H9 (cell line): ENCODE measurements around the gene UBFD1. TPM values are rescaled to one million over a fixed set of nuclear protein-coding genes. Genes with fewer than 3 reads are reported as not detected.

Experiments used
- DNase-seq: peaks from one replicate; pipeline ENCODE4 v3.0.0-alpha.2; 2017
- H2AFZ ChIP-seq: one replicate; pipeline ENCODE4 v1.6.1; 2013; ENCODE audit warnings: mild to moderate bottlenecking, low read length, control low read depth, moderate library complexity
- H2AK5ac ChIP-seq: 2 replicates; pipeline ENCODE4 v1.6.1; 2013; ENCODE audit warnings: low read length, control low read depth, mixed read lengths; ENCODE audit not compliant: insufficient read length
- H2BK120ac ChIP-seq: one replicate; pipeline ENCODE4 v1.6.1; 2013; ENCODE audit warnings: low read depth, mild to moderate bottlenecking, low read length, control low read depth, inconsistent platforms; ENCODE audit not compliant: poor library complexity, severe bottlenecking
- H2BK12ac ChIP-seq: 2 replicates; pipeline ENCODE4 v1.6.1; 2013; ENCODE audit warnings: low read length, control low read depth, mixed read lengths, low read depth; ENCODE audit not compliant: insufficient read length
- H2BK15ac ChIP-seq: 2 replicates; pipeline ENCODE4 v1.6.1; 2013; ENCODE audit warnings: low read depth, low read length, control low read depth
- H2BK20ac ChIP-seq: one replicate; pipeline ENCODE4 v1.6.1; 2013; ENCODE audit warnings: low read depth, mild to moderate bottlenecking, low read length, control low read depth, inconsistent platforms; ENCODE audit not compliant: poor library complexity, severe bottlenecking
- H2BK5ac ChIP-seq: 2 replicates; pipeline ENCODE4 v1.6.1; 2013; ENCODE audit warnings: low read length, control low read depth, mixed read lengths; ENCODE audit not compliant: insufficient read length
- H3K14ac ChIP-seq: 2 replicates; pipeline ENCODE4 v1.6.1; 2013; ENCODE audit warnings: low read length, control low read depth; ENCODE audit not compliant: insufficient read depth
- H3K18ac ChIP-seq: 2 replicates; pipeline ENCODE4 v1.6.1; 2013; ENCODE audit warnings: low read depth, mild to moderate bottlenecking, mixed read lengths, low read length, control low read depth; ENCODE audit not compliant: insufficient read length
- H3K23ac ChIP-seq: 2 replicates; pipeline ENCODE4 v1.6.1; 2013; ENCODE audit warnings: low read length, control low read depth, mixed read lengths, low read depth; ENCODE audit not compliant: insufficient read length
- H3K23me2 ChIP-seq: 2 replicates; pipeline ENCODE4 v1.6.1; 2013; ENCODE audit warnings: low read depth, mild to moderate bottlenecking, mixed read lengths, low read length, control low read depth; ENCODE audit not compliant: insufficient read length, poor library complexity, severe bottlenecking
- H3K27ac ChIP-seq: 2 replicates; pipeline ENCODE4 v1.5.1; 2013; ENCODE audit warnings: low read length, control low read depth, mixed read lengths, low read depth; ENCODE audit not compliant: insufficient read length
- H3K27me3 ChIP-seq: 2 replicates; pipeline ENCODE4 v1.6.1; 2013; ENCODE audit warnings: low read length, control low read depth, inconsistent platforms; ENCODE audit not compliant: insufficient read depth
- H3K4ac ChIP-seq: 2 replicates; pipeline ENCODE4 v1.6.1; 2013; ENCODE audit warnings: low read depth, mild to moderate bottlenecking, control low read depth, inconsistent platforms, low read length, moderate library complexity
- H3K4me1 ChIP-seq: 2 replicates; pipeline ENCODE4 v1.6.1; 2013; ENCODE audit warnings: low read length, control low read depth, inconsistent platforms; ENCODE audit not compliant: insufficient read depth
- H3K4me2 ChIP-seq: 2 replicates; pipeline ENCODE4 v1.6.1; 2013; ENCODE audit warnings: low read length, control low read depth, mixed read lengths; ENCODE audit not compliant: insufficient read length, insufficient read depth
- H3K56ac ChIP-seq: 2 replicates; pipeline ENCODE4 v1.6.1; 2013; ENCODE audit warnings: low read depth, mild to moderate bottlenecking, mixed read lengths, low read length, control low read depth; ENCODE audit not compliant: insufficient read length
- H3K79me1 ChIP-seq: 2 replicates; pipeline ENCODE4 v1.6.1; 2013; ENCODE audit warnings: low read depth, mild to moderate bottlenecking, moderate library complexity, low read length, control low read depth, inconsistent platforms; ENCODE audit not compliant: insufficient read depth, poor library complexity, severe bottlenecking
- H3K79me2 ChIP-seq: 2 replicates; pipeline ENCODE4 v1.6.1; 2013; ENCODE audit warnings: low read length, control low read depth, inconsistent platforms; ENCODE audit not compliant: insufficient read depth
- H3K9ac ChIP-seq: 2 replicates; pipeline ENCODE4 v1.6.1; 2013; ENCODE audit warnings: low read length, control low read depth, mixed read lengths; ENCODE audit not compliant: insufficient read length; ENCODE audit errors: extremely low read depth
- H3K9me3 ChIP-seq: one replicate; pipeline ENCODE4 v1.6.1; 2013; ENCODE audit warnings: low read depth, low read length, inconsistent platforms; ENCODE audit not compliant: control insufficient read depth
- H3T11ph ChIP-seq: one replicate; pipeline ENCODE4 v1.6.1; 2013; ENCODE audit warnings: mild to moderate bottlenecking, low read length, control low read depth, inconsistent platforms
- H4K20me1 ChIP-seq: one replicate; pipeline ENCODE4 v1.6.1; 2013; ENCODE audit not compliant: control insufficient read depth, insufficient read length, insufficient read depth
- H4K5ac ChIP-seq: 2 replicates; pipeline ENCODE4 v1.6.1; 2013; ENCODE audit warnings: low read depth, mild to moderate bottlenecking, mixed read lengths, low read length, control low read depth; ENCODE audit not compliant: insufficient read length
- H4K8ac ChIP-seq: replicated peaks from 2 replicates; pipeline ENCODE4 v1.6.1; 2013; ENCODE audit warnings: low read length, control low read depth, mixed read lengths, low read depth; ENCODE audit not compliant: insufficient read length
- H4K91ac ChIP-seq: 2 replicates; pipeline ENCODE4 v1.6.1; 2013; ENCODE audit warnings: low read depth, mild to moderate bottlenecking, moderate library complexity, mixed read lengths, low read length, control low read depth; ENCODE audit not compliant: insufficient read length
- H3K27ac Mint-ChIP-seq, 3 experiments: 2 replicates in 2 of 3; 3 replicates in 1 of 3; pipeline ENCODE4 v1.8.0; 2020 to 2021; ENCODE audit warnings: mixed read lengths in 3 of 3, mild to moderate bottlenecking in 1 of 3, moderate library complexity in 1 of 3
- H3K27me3 Mint-ChIP-seq: 2 replicates; pipeline ENCODE4 v1.8.0; 2021; ENCODE audit warnings: low read depth, mild to moderate bottlenecking, moderate library complexity, mixed read lengths
- H3K36me3 Mint-ChIP-seq, 3 experiments: 2 replicates in 2 of 3; 3 replicates in 1 of 3; pipeline ENCODE4 v1.8.0; 2020 to 2021; ENCODE audit warnings: low read depth in 3 of 3, mixed read lengths in 3 of 3; ENCODE audit not compliant: insufficient read depth in 1 of 3
- H3K4me1 Mint-ChIP-seq, 2 experiments: 2 replicates each; pipeline ENCODE4 v1.8.0; 2020; ENCODE audit warnings: mixed read lengths in 2 of 2
- H3K4me3 Mint-ChIP-seq, 2 experiments: 2 replicates in 1 of 2; 3 replicates in 1 of 2; pipeline ENCODE4 v1.8.0; 2020 to 2021; ENCODE audit warnings: mild to moderate bottlenecking in 2 of 2, mixed read lengths in 2 of 2, moderate library complexity in 1 of 2
- H3K9me3 Mint-ChIP-seq, 2 experiments: 2 replicates in 1 of 2; 3 replicates in 1 of 2; pipeline ENCODE4 v1.8.0; 2020; ENCODE audit warnings: mild to moderate bottlenecking in 2 of 2, mixed read lengths in 2 of 2, moderate library complexity in 1 of 2
- WGBS: extraction: QIAGEN DNeasy Blood & Tissue Kit; methylation state at CpG from one replicate; pipeline ENCODE4 v1.1.7; 2013; ENCODE audit warnings: missing lambda C conversion rate, low lambda C conversion rate, mixed read lengths; ENCODE audit not compliant: insufficient read length; ENCODE audit errors: extremely low coverage; 5-methylcytosine and 5-hydroxymethylcytosine counted together
- long read RNA-seq: library from polyadenylated mRNA; unstranded; transcript quantifications from one replicate; pipeline ENCODE4 v2.0.0, GENCODE V29; 2020
- total RNA-seq: library from RNA; stranded (reverse); gene quantifications from 2 replicates; pipeline ENCODE4 v1.2.1, GENCODE V29; 2021
- TF ChIP-seq, protein P1 (sequence below): fragments of 200-600 bp; sonication (generic); conservative IDR thresholded peaks from 3 replicates; pipeline ENCODE4 v1.8.0; 2021; ENCODE audit warnings: antibody characterized with exemption, mild to moderate bottlenecking

The UBFD1 gene, protein sequence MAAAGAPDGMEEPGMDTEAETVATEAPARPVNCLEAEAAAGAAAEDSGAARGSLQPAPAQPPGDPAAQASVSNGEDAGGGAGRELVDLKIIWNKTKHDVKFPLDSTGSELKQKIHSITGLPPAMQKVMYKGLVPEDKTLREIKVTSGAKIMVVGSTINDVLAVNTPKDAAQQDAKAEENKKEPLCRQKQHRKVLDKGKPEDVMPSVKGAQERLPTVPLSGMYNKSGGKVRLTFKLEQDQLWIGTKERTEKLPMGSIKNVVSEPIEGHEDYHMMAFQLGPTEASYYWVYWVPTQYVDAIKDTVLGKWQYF
- total RNA-seq: 107 and 112 TPM in 2 replicates
- long read RNA-seq, partial matches to known transcripts: 4 of 57 reads
- long read RNA-seq, other reads (novel, unspliced or antisense): 53 of 57 reads

DNA sequence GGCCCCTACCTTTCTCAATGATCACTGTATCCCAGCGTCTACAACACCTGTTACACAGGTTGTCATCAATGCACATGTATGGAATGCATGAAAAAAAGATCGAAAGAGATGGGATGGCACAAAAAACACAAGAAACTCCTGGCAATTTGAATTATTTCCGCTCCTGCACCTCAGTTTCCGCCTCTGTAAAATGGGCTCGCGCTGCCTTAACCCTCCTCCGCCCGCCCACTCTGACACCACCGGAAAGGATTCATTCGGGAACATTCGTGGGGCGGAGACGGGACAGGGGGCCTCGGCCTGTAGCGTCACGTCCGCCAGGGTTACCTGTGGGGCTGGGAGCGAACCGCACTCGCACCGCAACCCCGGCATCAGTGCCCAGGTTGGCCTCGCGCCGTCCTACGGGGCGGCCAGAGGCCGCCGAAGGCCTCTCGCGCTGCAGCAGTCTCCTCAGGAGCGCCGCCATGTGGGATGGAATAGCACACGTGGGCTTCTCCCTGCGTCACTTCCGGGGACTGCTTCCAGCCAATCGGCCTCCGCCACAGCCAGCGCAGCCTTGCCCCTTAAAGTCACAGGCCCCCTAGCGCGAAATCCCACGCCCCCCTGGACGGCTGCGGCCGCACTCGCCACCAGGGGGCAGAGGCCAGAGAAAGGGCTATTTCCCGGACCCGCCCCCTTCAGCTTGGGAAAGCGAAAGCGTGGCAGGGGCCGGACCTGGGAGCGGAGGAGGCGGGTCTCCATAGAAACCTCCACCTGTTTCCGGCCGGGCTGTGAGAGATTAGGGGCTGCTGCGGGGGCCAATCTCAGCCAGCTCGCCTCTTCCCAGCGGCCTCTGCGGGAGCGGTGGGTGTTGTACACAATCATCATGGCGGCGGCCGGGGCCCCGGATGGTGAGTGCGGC is at the start of gene UBFD1, which contains the start of gene EARS2:
UBFD1 (plus strand) TSS at position 847 of the 898 bp plus-strand sequence; CDS start at position 863, 16 bp downstream.
EARS2 (minus strand) TSS at position 470 of the 898 bp plus-strand sequence; CDS start at position 463, 7 bp downstream.
- H3K18ac ChIP-seq: peak within 1 kb of the TSS; percentile 95
- H3K23me2 ChIP-seq: peaks cover 6% of the 10 kb centered on the region
- H4K91ac ChIP-seq: no peak within 1 kb of the TSS
- no peak within 1 kb of the TSS; the same call in 1 of the 2 replicates for H3K4ac ChIP-seq
- peak within 1 kb of the TSS; percentile 95 for H3K14ac ChIP-seq
- H3K79me1 ChIP-seq: no peaks in the 10 kb centered on the region
- DNase-seq: peak; percentile 99
- H3K4me2 ChIP-seq: peak within 1 kb of the TSS; percentile 100
- H2BK5ac ChIP-seq: no peak within 1 kb of the TSS
- no peak within 1 kb of the TSS for H4K8ac ChIP-seq
- Mint-ChIP-seq H3K36me3 (peaks cover 18 to 55% (median 34%) of the 10 kb centered on the region in 3 experiments), H3K27ac (peak within 1 kb of the TSS; percentile 84 to 98 (median 95)), H3K4me3 (peak within 1 kb of the TSS; percentile 87 to 92), H3K4me1 (peaks cover 8 to 9% of the 10 kb centered on the region in 2 experiments; a peak in 3 of 4 replicates), H3K27me3 (no peaks in the 10 kb centered on the region), H3K9me3 (no peaks in the 10 kb centered on the region)
- no peak within 1 kb of the TSS for H2AK5ac ChIP-seq
- TF ChIP-seq, protein P1, sequence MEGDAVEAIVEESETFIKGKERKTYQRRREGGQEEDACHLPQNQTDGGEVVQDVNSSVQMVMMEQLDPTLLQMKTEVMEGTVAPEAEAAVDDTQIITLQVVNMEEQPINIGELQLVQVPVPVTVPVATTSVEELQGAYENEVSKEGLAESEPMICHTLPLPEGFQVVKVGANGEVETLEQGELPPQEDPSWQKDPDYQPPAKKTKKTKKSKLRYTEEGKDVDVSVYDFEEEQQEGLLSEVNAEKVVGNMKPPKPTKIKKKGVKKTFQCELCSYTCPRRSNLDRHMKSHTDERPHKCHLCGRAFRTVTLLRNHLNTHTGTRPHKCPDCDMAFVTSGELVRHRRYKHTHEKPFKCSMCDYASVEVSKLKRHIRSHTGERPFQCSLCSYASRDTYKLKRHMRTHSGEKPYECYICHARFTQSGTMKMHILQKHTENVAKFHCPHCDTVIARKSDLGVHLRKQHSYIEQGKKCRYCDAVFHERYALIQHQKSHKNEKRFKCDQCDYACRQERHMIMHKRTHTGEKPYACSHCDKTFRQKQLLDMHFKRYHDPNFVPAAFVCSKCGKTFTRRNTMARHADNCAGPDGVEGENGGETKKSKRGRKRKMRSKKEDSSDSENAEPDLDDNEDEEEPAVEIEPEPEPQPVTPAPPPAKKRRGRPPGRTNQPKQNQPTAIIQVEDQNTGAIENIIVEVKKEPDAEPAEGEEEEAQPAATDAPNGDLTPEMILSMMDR: peak; percentile 88
- H2BK20ac ChIP-seq: no peak within 1 kb of the TSS
- peaks cover 10% of the 10 kb centered on the region; the same call in 1 of the 2 replicates for H3K79me2 ChIP-seq
- H2BK15ac ChIP-seq: no peak within 1 kb of the TSS
- H2BK120ac ChIP-seq: no peak within 1 kb of the TSS
- no peak within 1 kb of the TSS for H3K56ac ChIP-seq
- no CpG with 5 or more reads among the region's 65 CpGs for WGBS
- H3T11ph ChIP-seq: no peak within 1 kb of the TSS
- no peaks in the 10 kb centered on the region for H4K20me1 ChIP-seq
- no peaks in the 10 kb centered on the region for H3K9me3 ChIP-seq
- no peak within 1 kb of the TSS for H3K27ac ChIP-seq
- no peak within 1 kb of the TSS for H2BK12ac ChIP-seq
- no peak within 1 kb of the TSS for H2AFZ ChIP-seq
- peak within 1 kb of the TSS; percentile 96 for H3K9ac ChIP-seq
- no peaks in the 10 kb centered on the region for H3K27me3 ChIP-seq
- peak within 1 kb of the TSS; percentile 75 for H4K5ac ChIP-seq
- no peak within 1 kb of the TSS for H3K23ac ChIP-seq
- no peaks in the 10 kb centered on the region; the same call in 1 of the 2 replicates for H3K4me1 ChIP-seq
